Endometrial microvascular endothelial cells (primary cell): Measurements from ENCODE around the gene ETHE1. TPM values are rescaled to one million over a fixed set of nuclear protein-coding genes. Genes with fewer than 3 reads are reported as not detected.

Experiments used
- total RNA-seq: library from RNA; depleted of rRNA; stranded (reverse); fragments of >200 nt; gene quantifications from one replicate; pipeline ENCODE4 v1.2.3, GENCODE V29; 2015; ENCODE audit errors: inconsistent ontology term

ETHE1 gene
- total RNA-seq, 1 donor from 2014 or later, result 52.6 TPM

Other genes with a start within 250 kb of the ETHE1 start
- gene CD177, start 173.5 kb downstream of the ETHE1 start, total RNA-seq, result 0.46 TPM
- gene TEX101, start 112.3 kb downstream of the ETHE1 start, total RNA-seq, result not detected
- not detected for gene LYPD3, start 61.6 kb downstream of the ETHE1 start, total RNA-seq
- 4.4 TPM for gene PHLDB3, start 22.5 kb downstream of the ETHE1 start, total RNA-seq
- gene ZNF575, start 6.0 kb upstream of the ETHE1 start, total RNA-seq, result not detected
- gene XRCC1, start 48.3 kb upstream of the ETHE1 start, total RNA-seq, result 51.9 TPM
- 1.9 TPM for gene PINLYP, start 48.6 kb upstream of the ETHE1 start, total RNA-seq
- 15.0 TPM for gene IRGQ, start 68.9 kb upstream of the ETHE1 start, total RNA-seq
- gene ZNF576, start 69.4 kb upstream of the ETHE1 start, total RNA-seq, result 22.5 TPM
- not detected for gene SRRM5, start 84.9 kb upstream of the ETHE1 start, total RNA-seq
- 62.4 TPM for gene ZNF428, start 92.4 kb upstream of the ETHE1 start, total RNA-seq
- 0.19 TPM for gene CADM4, start 112.6 kb upstream of the ETHE1 start, total RNA-seq
- gene PLAUR, start 143.0 kb upstream of the ETHE1 start, total RNA-seq, result 245 TPM
- gene IRGC, start 188.9 kb upstream of the ETHE1 start, total RNA-seq, result not detected
- gene SMG9, start 227.8 kb upstream of the ETHE1 start, total RNA-seq, result 13.9 TPM